Measurements from ENCODE around the gene MINPP1.

DNA sequence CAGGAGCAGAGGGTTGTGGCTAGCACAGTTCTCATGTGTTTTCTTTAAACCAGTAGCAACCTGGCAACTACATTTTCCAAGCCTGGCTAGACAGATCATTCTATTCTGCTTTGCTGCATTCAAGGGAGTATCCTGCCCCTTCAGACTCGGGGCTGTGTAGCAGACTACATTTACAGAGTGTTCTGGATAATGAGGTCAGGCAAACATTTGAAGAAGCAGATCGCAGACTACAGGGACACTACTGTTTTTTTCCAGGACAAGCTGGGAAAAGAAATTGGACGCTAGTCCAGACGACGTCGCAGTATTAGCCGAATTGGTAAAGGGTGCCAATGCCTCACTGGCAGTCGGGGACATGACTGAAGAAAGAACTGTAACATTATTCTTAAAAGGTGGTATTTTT, 94.0 kb downstream of the MINPP1 start:
- TF ChIP-seq, protein P1, sequence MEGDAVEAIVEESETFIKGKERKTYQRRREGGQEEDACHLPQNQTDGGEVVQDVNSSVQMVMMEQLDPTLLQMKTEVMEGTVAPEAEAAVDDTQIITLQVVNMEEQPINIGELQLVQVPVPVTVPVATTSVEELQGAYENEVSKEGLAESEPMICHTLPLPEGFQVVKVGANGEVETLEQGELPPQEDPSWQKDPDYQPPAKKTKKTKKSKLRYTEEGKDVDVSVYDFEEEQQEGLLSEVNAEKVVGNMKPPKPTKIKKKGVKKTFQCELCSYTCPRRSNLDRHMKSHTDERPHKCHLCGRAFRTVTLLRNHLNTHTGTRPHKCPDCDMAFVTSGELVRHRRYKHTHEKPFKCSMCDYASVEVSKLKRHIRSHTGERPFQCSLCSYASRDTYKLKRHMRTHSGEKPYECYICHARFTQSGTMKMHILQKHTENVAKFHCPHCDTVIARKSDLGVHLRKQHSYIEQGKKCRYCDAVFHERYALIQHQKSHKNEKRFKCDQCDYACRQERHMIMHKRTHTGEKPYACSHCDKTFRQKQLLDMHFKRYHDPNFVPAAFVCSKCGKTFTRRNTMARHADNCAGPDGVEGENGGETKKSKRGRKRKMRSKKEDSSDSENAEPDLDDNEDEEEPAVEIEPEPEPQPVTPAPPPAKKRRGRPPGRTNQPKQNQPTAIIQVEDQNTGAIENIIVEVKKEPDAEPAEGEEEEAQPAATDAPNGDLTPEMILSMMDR (IDR thresholded peaks at IDR 0.05; ENCODE audit: low read depth, low read length, poor library complexity, severe bottlenecking) = no peak
- TF ChIP-seq EZH2phosphoT487 (IDR thresholded peaks at IDR 0.05; ENCODE audit: borderline replicate concordance, low read length) = no peak
